HepG2 (cell line): ENCODE measurements around the gene RBM34. TPM values are rescaled to one million over a fixed set of nuclear protein-coding genes. Genes with fewer than 3 reads are reported as not detected.

ENCODE experiments used
- ATAC-seq: fragments of 200-7000 bp; cut with Tn5 transposase; 3 replicates; pipeline ENCODE4 v1.9.1; 2020; ENCODE audit warnings: mild to moderate bottlenecking, moderate library complexity
- BruUV-seq: library from RNA; stranded (reverse); fragments of 400-500 nt; replicated peaks from 2 replicates; lab custom pipeline; 2021; lab: Mats Ljungman, UMichigan
- CTCF ChIA-PET: fragments of 300-600 bp; formaldehyde crosslinking; extraction: SDS; loops from one replicate; lab custom pipeline; 2021; ENCODE audit warnings: low total read pairs, inconsistent platforms, low intra/inter-chr PET ratio; lab: Yijun Ruan, JAX
- POLR2A ChIA-PET: fragments of 350-600 bp; sonication (Branson Sonifier 250); formaldehyde crosslinking; loops from one replicate; lab custom pipeline; 2020; ENCODE audit warnings: antibody characterized with exemption, inconsistent platforms; lab: Yijun Ruan, JAX
- DNase-seq: peaks from one replicate; pipeline ENCODE4 v3.0.0-alpha.2; 2015; ENCODE audit warnings: low spot score
- FAIRE-seq: peaks from 3 replicates; lab custom pipeline; 2011; peaks lifted over from hg19 to GRCh38; lab: Jason Lieb, UNC
- H2AFZ ChIP-seq: one replicate; pipeline ENCODE4 v1.6.1; 2011; ENCODE audit warnings: low read length, inconsistent platforms
- H3K27ac ChIP-seq: fragments of 300-600 bp; 3 replicates; pipeline ENCODE4 v1.8.0; 2011; ENCODE audit warnings: mixed run types, mild to moderate bottlenecking, mixed read lengths, low read length, inconsistent platforms; ENCODE audit not compliant: insufficient read depth; ENCODE audit errors: extremely low read length
- H3K27me3 ChIP-seq, 2 experiments: fragments of 200-600 bp in 1 of 2; 2 replicates in 1 of 2; 3 replicates in 1 of 2; pipeline versions ENCODE4 v1.6.0 to v1.8.0; 2011; ENCODE audit warnings: low read length in 2 of 2, mild to moderate bottlenecking in 2 of 2, moderate library complexity in 2 of 2, inconsistent platforms in 1 of 2; ENCODE audit not compliant: insufficient read depth in 2 of 2, control insufficient read depth in 1 of 2
- H3K36me3 ChIP-seq, 2 experiments: fragments of 200-600 bp in 1 of 2; replicated peaks in 1 of 2; 2 replicates in 1 of 2; 3 replicates in 1 of 2; pipeline versions ENCODE4 v1.5.1 to v1.8.0; 2011; ENCODE audit warnings: low read length in 2 of 2, inconsistent platforms in 1 of 2; ENCODE audit not compliant: insufficient read depth in 2 of 2, control insufficient read depth in 1 of 2
- H3K4me1 ChIP-seq: 2 replicates; pipeline ENCODE4 v1.5.1; 2012; ENCODE audit warnings: low read length, inconsistent platforms; ENCODE audit not compliant: insufficient read depth
- H3K4me2 ChIP-seq: 2 replicates; pipeline ENCODE4 v1.6.0; 2011; ENCODE audit warnings: low read depth, low read length, inconsistent platforms
- H3K4me3 ChIP-seq, 3 experiments: fragments of 200-600 bp in 1 of 3; sonication (generic), shearing (Covaris generic) in 1 of 3; replicated peaks in 1 of 3; 2 replicates each; pipeline ENCODE4 v1.5.1; 2011 to 2016; ENCODE audit warnings: low read length in 3 of 3, inconsistent platforms in 2 of 3, low read depth in 2 of 3, mild to moderate bottlenecking in 2 of 3, control low read depth in 1 of 3, mixed read lengths in 1 of 3; ENCODE audit not compliant: insufficient read depth in 1 of 3
- H3K79me2 ChIP-seq: one replicate; pipeline ENCODE4 v1.6.1; 2011; ENCODE audit warnings: low read length, inconsistent platforms; ENCODE audit not compliant: insufficient read depth
- H3K9ac ChIP-seq: 2 replicates; pipeline ENCODE4 v1.6.0; 2011; ENCODE audit warnings: mild to moderate bottlenecking, low read depth, low read length, inconsistent platforms; ENCODE audit not compliant: insufficient read depth
- H3K9me3 ChIP-seq: 2 replicates; pipeline ENCODE4 v1.5.1; 2012; ENCODE audit warnings: mild to moderate bottlenecking, low read length
- H4K20me1 ChIP-seq: 2 replicates; pipeline ENCODE4 v1.6.0; 2011; ENCODE audit warnings: inconsistent platforms, mild to moderate bottlenecking, low read length, moderate library complexity; ENCODE audit not compliant: insufficient read depth
- ATF7 ChIP-seq, 2 experiments: fragments of 450-650 bp in 1 of 2; sonication (generic) in 1 of 2; formaldehyde crosslinking in 1 of 2; IDR thresholded peaks; 2 replicates each; pipeline versions ENCODE4 v1.4.0 to v1.6.1; 2016 to 2020; ENCODE audit warnings: antibody characterized with exemption in 1 of 2, mild to moderate bottlenecking in 1 of 2, missing genetic modification reagents in 1 of 2
- MAFK ChIP-seq, 2 experiments: IDR thresholded peaks in 1 of 2; conservative IDR thresholded peaks in 1 of 2; 2 replicates each; pipeline ENCODE4 v1.6.1; 2011; ENCODE audit warnings: improper control_type of control experiment in 2 of 2, low read length in 2 of 2
- SALL2 ChIP-seq: sonication (generic); formaldehyde crosslinking; IDR thresholded peaks from 2 replicates; pipeline ENCODE4 v1.8.1; 2023; ENCODE audit warnings: mild to moderate bottlenecking, missing genetic modification reagents, inconsistent platforms
- ZNF121 ChIP-seq: sonication (generic); formaldehyde crosslinking; IDR thresholded peaks from 2 replicates; pipeline ENCODE4 v1.5.0; 2020; ENCODE audit warnings: mild to moderate bottlenecking, missing genetic modification reagents
- ZNF260 ChIP-seq: sonication (generic); formaldehyde crosslinking; IDR thresholded peaks from 2 replicates; pipeline ENCODE4 v1.4.0; 2020; ENCODE audit warnings: missing genetic modification reagents, low read depth, mild to moderate bottlenecking, borderline replicate concordance
- ZNF264 ChIP-seq: sonication (generic); formaldehyde crosslinking; IDR thresholded peaks from 2 replicates; pipeline ENCODE4 v1.4.0; 2020; ENCODE audit warnings: missing genetic modification reagents
- ZNF441 ChIP-seq: sonication (generic); formaldehyde crosslinking; IDR thresholded peaks from 2 replicates; pipeline ENCODE4 v1.7.0; 2021; ENCODE audit warnings: missing genetic modification reagents, borderline replicate concordance
- ZNF562 ChIP-seq: sonication (generic); formaldehyde crosslinking; IDR thresholded peaks from 2 replicates; pipeline ENCODE4 v1.8.0; 2022; ENCODE audit warnings: missing genetic modification reagents, borderline replicate concordance
- ZNF75D ChIP-seq: sonication (generic); formaldehyde crosslinking; IDR thresholded peaks from 2 replicates; pipeline ENCODE4 v1.8.1; 2023; ENCODE audit warnings: missing genetic modification reagents, mild to moderate bottlenecking, borderline replicate concordance
- WGBS: methylation state at CpG from one replicate; pipeline ENCODE4 v1.1.6; 2017; ENCODE audit warnings: low lambda C conversion rate; 5-methylcytosine and 5-hydroxymethylcytosine counted together
- in situ Hi-C: cut with HindIII; loops from 2 replicates; pipeline ENCODE4 v1.10.0; 2017; ENCODE audit warnings: low pct_unique_long_range_greater_than_20kb; ENCODE audit not compliant: extremely low pct_ligation_motif_present
- intact Hi-C: fragments of 100-400 bp; cut with micrococcal nuclease; formaldehyde crosslinking; loops from one replicate; pipeline ENCODE4 v1.10.0; 2022; ENCODE audit not compliant: unreplicated experiment
- polyA plus RNA-seq, 8 experiments: library from polyadenylated mRNA; depleted of rRNA in 3 of 8; stranded (reverse) in 7 of 8; unstranded in 1 of 8; fragments of >200 nt; fragmentation: Illumina TruSeq in 4 of 8; extraction: Trizol in 4 of 8; gene quantifications; 2 replicates each; pipeline versions ENCODE4 v1.2.1 to v1.2.3, GENCODE V29; 2011 to 2016; ENCODE audit warnings: low read depth in 4 of 8, missing spikeins in 1 of 8, mixed read lengths in 1 of 8; ENCODE audit not compliant: insufficient read depth in 1 of 8
- total RNA-seq, 5 experiments: library from RNA; depleted of rRNA; stranded (reverse); fragments of >200 nt; fragmentation: Illumina TruSeq; extraction: Trizol; gene quantifications; 2 replicates each; pipeline ENCODE4 v1.2.3, GENCODE V29; 2016; ENCODE audit warnings: low read depth in 1 of 5
- TF ChIP-seq, protein P1 (sequence below): sonication (generic); formaldehyde crosslinking; IDR thresholded peaks from 2 replicates; pipeline ENCODE4 v1.4.0; 2020; ENCODE audit warnings: missing genetic modification reagents

RBM34 gene
- total and polyA plus RNA-seq, 2 of the 13 experiments (the other 11 are each of a cell fraction or from before 2014, with no cell fraction given), result 34.7 to 73.0 TPM

DNA sequence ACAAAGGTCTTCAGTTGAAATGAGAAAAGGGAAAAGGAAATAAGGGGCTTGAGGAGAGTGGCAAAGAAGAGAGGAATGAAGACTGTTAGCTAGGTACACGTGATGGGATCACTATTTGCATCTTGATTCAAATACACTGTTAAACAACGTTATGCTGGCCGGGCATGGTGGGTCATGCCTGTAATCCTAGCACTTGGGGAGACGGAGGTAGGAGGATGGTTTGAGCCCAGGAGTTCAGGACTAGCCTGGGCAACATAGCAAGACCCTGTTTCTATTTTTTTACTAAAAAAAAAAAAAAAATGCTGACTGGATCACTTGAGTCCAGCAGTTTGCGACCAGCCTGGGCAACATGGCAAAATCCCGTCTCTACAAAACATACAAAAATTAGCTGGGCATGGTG is 2.4 kb downstream of the RBM34 start:
- Histone ChIP-seq H3K4me1 (peaks cover 54% of the 10 kb centered on the region), H3K4me3 (no peak overlapping the region), H3K9me3 (no peaks in the 10 kb centered on the region), H3K4me2 (peak overlapping the region; percentile 53), H3K36me3 (peaks cover 6 to 36% of the 10 kb centered on the region in 2 experiments; a peak in 4 of 5 replicates), H3K9ac (no peak overlapping the region), H3K27ac (no peak overlapping the region), H4K20me1 (no peaks in the 10 kb centered on the region; the same call in 1 of the 2 replicates), H3K79me2 (peaks cover 41% of the 10 kb centered on the region), H3K27me3 (no peaks in the 10 kb centered on the region), H2AFZ (no peak overlapping the region)
- ATAC-seq (no peak), DNase-seq (no peak), FAIRE-seq (no peak)
- CTCF ChIA-PET, result no interaction called here
- no TSS peak for BruUV-seq
- intact Hi-C loops (no loop called here), in situ Hi-C loops (no loop called here)
- POLR2A ChIA-PET, result interaction anchor here (1.0 to 1.4 kb wide), 2 partner anchors 29 to 31 kb away, joined by 3 to 4 read pairs; partner anchors contain the start of gene TOMM20
- TF ChIP-seq MAFK (conservative IDR thresholded peaks at IDR 0.05 in 1 of 2, IDR thresholded peaks at IDR 0.05 in 1 of 2; ENCODE audit: low read length in 2 of 2), result peak in 1 of 2 experiments; percentile 27; a peak in 1 of 4 replicates
- TF ChIP-seq ATF7 (IDR thresholded peaks at IDR 0.05), result no peak
- TF ChIP-seq ATF7 (CRISPR knock-in tag; IDR thresholded peaks at IDR 0.05), result no peak
- TF ChIP-seq ZNF121 (CRISPR knock-in tag), result 0 out of 2 replicates have a peak, but pooled peaks have one; percentile 55
- no peak for TF ChIP-seq ZNF441 (CRISPR knock-in tag)
- 97% methylated on average over 6 of the region's 6 CpGs for WGBS

DNA sequence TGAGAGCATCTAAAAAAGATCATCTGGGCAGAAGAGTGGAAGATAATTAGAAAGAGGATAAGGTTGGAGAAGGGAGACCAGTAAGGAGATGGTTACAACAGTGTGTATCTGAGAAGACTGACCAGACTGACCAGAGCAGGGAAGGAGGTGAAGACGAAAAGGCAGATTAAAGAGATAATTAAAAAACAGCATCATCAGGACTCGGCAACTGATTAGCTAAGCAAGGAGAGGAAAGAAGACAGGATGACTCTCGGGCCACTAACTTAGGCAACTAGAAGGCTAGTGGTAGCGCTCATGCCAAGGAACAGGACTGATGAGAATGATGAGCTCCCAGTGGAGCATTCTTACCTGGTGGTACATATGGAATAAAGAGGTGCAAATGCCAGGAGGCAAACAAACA is 3.9 kb downstream of the RBM34 start:
- Histone ChIP-seq H3K27me3 (no peaks in the 10 kb centered on the region), H2AFZ (no peak overlapping the region), H3K27ac (no peak overlapping the region), H3K9ac (no peak overlapping the region), H3K4me2 (peak overlapping the region; percentile 49), H3K79me2 (peaks cover 41% of the 10 kb centered on the region), H3K36me3 (peaks cover 8 to 49% of the 10 kb centered on the region in 2 experiments; a peak in 4 of 5 replicates), H3K4me1 (peaks cover 50% of the 10 kb centered on the region), H4K20me1 (no peaks in the 10 kb centered on the region; the same call in 1 of the 2 replicates), H3K9me3 (no peaks in the 10 kb centered on the region), H3K4me3 (no peak overlapping the region; a peak in 1 of 6 replicates)
- no peak for DNase-seq
- no TSS peak for BruUV-seq
- TF ChIP-seq ZNF562 (CRISPR knock-in tag) (no peak), SALL2 (CRISPR knock-in tag) (no peak), ZNF264 (CRISPR knock-in tag) (no peak), ZNF260 (CRISPR knock-in tag) (no peak), ZNF75D (CRISPR knock-in tag) (no peak)
- TF ChIP-seq, protein P1, sequence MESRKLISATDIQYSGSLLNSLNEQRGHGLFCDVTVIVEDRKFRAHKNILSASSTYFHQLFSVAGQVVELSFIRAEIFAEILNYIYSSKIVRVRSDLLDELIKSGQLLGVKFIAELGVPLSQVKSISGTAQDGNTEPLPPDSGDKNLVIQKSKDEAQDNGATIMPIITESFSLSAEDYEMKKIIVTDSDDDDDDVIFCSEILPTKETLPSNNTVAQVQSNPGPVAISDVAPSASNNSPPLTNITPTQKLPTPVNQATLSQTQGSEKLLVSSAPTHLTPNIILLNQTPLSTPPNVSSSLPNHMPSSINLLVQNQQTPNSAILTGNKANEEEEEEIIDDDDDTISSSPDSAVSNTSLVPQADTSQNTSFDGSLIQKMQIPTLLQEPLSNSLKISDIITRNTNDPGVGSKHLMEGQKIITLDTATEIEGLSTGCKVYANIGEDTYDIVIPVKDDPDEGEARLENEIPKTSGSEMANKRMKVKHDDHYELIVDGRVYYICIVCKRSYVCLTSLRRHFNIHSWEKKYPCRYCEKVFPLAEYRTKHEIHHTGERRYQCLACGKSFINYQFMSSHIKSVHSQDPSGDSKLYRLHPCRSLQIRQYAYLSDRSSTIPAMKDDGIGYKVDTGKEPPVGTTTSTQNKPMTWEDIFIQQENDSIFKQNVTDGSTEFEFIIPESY (CRISPR knock-in tag), result 0 out of 2 replicates have a peak, but pooled peaks have one; percentile 7
- in situ Hi-C loops, result no loop called here
- intact Hi-C loops, result no loop called here
- POLR2A ChIA-PET, result interaction anchor here (1.4 kb wide), 1 partner anchor 27 kb away, joined by 4 read pairs; no protein-coding TSS in a partner anchor
- CTCF ChIA-PET, result no interaction called here
- ATAC-seq, result no peak
- no peak for FAIRE-seq
- WGBS, result 92% methylated on average over 4 of the region's 4 CpGs
